ENCODE results near the gene TCF7. TPM values are rescaled to one million over a fixed set of nuclear protein-coding genes. Genes with fewer than 3 reads are reported as not detected.

Gene TCF7
- 3.1 TPM for polyA plus RNA-seq (2012; ENCODE audit: insufficient read depth, insufficient read length, low read depth)

DNA sequence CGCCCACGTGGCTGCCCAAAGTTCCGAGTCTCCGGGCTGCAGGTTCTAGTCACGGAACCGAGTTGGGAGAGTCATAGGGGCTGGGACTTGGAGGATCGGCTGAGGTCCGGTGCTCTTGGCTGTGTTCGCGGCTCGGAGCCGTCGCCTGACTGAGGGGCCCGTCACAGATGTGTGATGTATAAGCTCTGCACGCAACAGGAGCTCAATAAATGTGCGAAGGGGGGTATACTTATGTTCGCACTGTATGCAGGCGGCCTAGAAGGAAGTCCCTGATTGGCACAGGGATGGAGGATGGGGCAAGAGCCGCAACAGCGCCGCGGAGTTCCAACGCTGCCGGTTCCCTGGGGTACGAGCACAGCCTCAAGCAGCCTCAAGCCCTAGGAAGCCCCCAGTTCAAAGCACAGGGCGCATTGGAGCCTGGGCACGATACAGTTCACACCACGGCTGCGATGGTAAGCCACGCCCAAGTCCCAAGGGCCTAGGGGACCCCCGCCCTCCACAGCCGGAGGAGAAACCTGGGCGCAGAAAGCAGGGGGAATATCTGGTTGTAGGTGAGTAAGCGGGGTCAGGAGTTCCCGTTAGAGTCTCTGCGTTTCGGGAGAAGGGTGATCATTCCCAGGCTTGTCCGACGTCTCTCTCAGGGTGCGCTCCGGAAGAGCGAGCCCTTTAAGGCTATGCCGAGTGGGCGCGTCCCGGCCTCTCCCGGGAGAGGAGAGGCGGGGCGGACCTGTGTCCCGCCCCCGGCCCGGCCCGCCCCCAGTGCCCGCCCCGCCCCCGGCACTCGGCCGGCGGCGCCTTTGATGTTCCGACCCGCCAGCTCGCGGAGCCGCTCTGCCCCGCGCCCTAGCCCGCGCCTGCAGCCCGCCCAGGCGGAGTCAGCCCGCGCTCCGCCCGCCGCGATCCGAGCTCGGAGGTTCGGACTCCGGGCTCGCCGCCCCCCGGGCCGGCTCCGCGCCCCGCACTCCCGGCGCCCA is at the start of gene TCF7:
TSS of gene TCF7 (plus strand) at position 780 of the 974 bp plus-strand sequence. CDS start 226 bp downstream, outside the sequence.
- DNase-seq: peak; percentile 88
- TF ChIP-seq, protein P1, sequence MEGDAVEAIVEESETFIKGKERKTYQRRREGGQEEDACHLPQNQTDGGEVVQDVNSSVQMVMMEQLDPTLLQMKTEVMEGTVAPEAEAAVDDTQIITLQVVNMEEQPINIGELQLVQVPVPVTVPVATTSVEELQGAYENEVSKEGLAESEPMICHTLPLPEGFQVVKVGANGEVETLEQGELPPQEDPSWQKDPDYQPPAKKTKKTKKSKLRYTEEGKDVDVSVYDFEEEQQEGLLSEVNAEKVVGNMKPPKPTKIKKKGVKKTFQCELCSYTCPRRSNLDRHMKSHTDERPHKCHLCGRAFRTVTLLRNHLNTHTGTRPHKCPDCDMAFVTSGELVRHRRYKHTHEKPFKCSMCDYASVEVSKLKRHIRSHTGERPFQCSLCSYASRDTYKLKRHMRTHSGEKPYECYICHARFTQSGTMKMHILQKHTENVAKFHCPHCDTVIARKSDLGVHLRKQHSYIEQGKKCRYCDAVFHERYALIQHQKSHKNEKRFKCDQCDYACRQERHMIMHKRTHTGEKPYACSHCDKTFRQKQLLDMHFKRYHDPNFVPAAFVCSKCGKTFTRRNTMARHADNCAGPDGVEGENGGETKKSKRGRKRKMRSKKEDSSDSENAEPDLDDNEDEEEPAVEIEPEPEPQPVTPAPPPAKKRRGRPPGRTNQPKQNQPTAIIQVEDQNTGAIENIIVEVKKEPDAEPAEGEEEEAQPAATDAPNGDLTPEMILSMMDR (IDR thresholded peaks at IDR 0.05; ENCODE audit: low read depth, low read length): no peak
- Histone ChIP-seq H3K4me1 (peaks cover 19% of the 10 kb centered on the region), H3K36me3 (no peaks in the 10 kb centered on the region; the same call in 1 of the 2 replicates), H3K9me3 (no peaks in the 10 kb centered on the region), H3K27me3 (no peaks in the 10 kb centered on the region), H3K4me3 (ENCODE audit: low read depth, low read length) (peak within 1 kb of the TSS; percentile 63)

- no peak overlapping the region for H3K4me3 ChIP-seq (ENCODE audit: low read depth, low read length)
- TF ChIP-seq, protein P1 (IDR thresholded peaks at IDR 0.05; ENCODE audit: low read depth, low read length): no peak
- DNase-seq: no peak
- H3K4me1 ChIP-seq: no peaks in the 10 kb centered on the region
- no peaks in the 10 kb centered on the region for H3K27me3 ChIP-seq
- no peaks in the 10 kb centered on the region for H3K36me3 ChIP-seq
- H3K9me3 ChIP-seq: no peaks in the 10 kb centered on the region
Observed at GRCh38 chr5:134069553-134069952, 44.9 kb upstream of the TCF7 start.

DNA sequence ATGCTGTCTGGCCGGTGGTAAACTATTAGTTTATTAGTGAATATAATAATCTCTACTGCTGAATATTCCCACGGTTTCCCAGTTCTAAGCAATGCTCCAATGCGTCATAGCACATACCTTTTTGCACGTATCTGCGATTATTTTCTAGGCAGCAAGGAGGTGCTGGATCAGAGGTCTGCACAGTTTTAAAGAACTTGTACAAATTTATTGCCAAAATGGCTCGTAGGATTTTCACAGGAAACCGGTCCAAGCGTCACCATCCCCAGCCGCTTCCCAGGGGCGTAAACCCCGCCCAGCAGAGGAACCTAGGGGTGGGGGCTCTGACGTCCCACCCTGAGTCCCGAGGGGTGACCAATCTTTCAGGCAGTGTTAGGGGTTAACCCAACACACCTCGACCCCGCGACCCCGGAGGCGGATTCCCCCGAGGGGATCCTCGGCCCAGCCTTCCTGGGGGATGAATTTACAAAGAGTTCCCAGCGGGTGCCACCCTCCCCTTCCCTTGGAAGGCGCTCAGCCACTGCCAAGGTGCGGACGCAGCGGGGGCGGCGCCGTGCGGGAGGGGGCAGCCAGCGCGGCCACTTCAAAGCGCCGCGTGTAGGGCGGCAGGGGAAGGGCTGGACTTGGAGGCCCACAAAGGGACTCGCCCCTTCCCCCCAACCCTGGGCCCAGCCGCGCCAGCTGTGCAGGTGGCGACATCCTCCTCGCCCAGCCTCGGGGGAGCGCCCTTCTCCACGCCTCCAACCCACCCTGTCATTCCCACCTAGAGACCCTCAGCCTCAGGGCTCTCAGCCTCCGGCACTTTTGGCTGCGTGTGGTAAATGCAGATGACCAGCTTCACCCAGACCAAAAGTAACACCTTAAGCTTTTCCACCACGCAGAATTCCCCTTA is 43.5 kb upstream of the TCF7 start:
- no peak overlapping the region for H3K4me3 ChIP-seq (ENCODE audit: low read depth, low read length)
- H3K36me3 ChIP-seq: no peaks in the 10 kb centered on the region
- H3K27me3 ChIP-seq: no peaks in the 10 kb centered on the region
- no peaks in the 10 kb centered on the region for H3K9me3 ChIP-seq
- H3K4me1 ChIP-seq: no peaks in the 10 kb centered on the region
- DNase-seq: no peak
- TF ChIP-seq, protein P1 (IDR thresholded peaks at IDR 0.05; ENCODE audit: low read depth, low read length): no peak

DNA sequence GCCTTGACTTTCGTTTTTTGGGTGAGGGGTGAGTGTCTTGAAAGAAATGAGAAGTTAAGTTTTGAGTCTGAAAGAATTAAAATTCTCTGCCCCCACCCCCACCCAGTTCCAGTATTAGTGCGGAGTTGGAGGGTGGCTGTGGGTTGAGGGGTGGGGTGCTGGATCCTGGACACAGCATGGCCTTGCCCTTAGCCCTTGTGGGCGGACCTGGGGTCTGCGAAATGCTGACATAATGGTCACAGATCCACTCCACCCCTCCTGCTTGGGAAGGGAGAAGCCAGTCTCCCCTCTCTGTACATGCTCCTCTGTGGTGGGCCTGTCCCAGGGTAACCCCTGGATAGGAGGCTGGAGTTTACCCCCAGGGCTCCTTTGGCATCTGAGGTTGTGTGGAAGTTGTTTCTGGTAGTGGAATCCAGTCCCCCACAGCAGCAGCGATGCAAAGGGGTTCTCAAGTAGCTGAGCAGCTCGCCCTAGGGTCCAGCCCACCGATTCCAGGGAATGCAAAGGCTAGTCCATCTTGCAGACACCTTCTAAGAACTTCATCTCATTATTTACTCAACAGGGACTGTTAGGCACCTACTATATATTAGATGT is 42.8 kb upstream of the TCF7 start:
- H3K4me3 ChIP-seq (ENCODE audit: low read depth, low read length): no peak overlapping the region
- TF ChIP-seq, protein P1 (IDR thresholded peaks at IDR 0.05; ENCODE audit: low read depth, low read length): no peak
- H3K27me3 ChIP-seq: no peaks in the 10 kb centered on the region
- no peaks in the 10 kb centered on the region for H3K4me1 ChIP-seq
- H3K9me3 ChIP-seq: no peaks in the 10 kb centered on the region
- H3K36me3 ChIP-seq: no peaks in the 10 kb centered on the region
- no peak for DNase-seq

DNA sequence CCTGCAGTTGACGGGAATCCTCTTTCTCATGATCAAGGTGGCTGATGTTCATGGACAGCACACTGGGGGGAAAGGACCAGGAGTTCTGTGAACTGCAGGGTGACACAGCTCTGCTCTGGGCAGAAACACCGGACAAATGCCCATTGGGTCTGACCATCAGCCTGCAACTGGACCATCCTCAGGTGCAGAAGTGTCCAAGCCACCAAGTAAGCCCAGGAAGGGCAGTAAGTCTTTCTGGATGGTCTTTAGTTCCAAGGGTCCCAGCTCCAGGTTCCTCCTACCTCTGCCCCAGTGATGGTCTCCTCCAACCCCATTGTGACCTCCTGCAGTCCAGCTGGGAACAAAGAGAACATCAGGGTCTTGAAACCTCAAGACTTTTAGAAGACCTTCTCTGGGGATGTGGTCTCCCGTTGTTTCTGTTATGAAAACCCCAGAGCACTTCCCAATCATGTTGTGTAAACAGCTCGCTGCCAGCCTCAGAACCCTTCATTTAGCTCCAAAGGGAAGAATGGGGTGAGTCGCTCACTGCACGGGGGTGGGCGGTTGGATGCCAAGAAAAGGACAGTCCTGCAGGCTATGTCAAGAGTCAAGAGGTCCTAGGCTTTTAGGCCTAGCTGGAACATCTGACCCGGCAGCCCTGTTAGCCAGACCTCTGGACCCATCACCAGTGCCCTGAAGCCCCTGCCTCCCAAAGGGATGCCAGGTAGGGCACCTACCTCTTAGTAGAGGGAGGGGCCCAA is 41.8 kb upstream of the TCF7 start:
- H3K27me3 ChIP-seq: no peaks in the 10 kb centered on the region
- H3K4me3 ChIP-seq (ENCODE audit: low read depth, low read length): no peak overlapping the region
- H3K36me3 ChIP-seq: no peaks in the 10 kb centered on the region
- no peaks in the 10 kb centered on the region for H3K9me3 ChIP-seq
- TF ChIP-seq, protein P1 (IDR thresholded peaks at IDR 0.05; ENCODE audit: low read depth, low read length): no peak
- DNase-seq: no peak
- H3K4me1 ChIP-seq: no peaks in the 10 kb centered on the region
